Activated CD8-positive, alpha-beta memory T cell treated with anti-CD3 and anti-CD28 coated beads for 36 hours (primary cell): ENCODE results near the gene F10. TPM values are rescaled to one million over a fixed set of nuclear protein-coding genes. Genes with fewer than 3 reads are reported as not detected.
"Not testable (repeated sequence)": the region's sequence is repeated elsewhere in the genome, so short reads cannot be mapped to it uniquely, and the experiment has no call there.

ENCODE experiments used
- CTCF ChIA-PET: fragments of 350-600 bp; sonication (Branson Sonifier 250); formaldehyde crosslinking; loops from one replicate; lab custom pipeline; 2021; ENCODE audit warnings: antibody characterized with exemption; lab: Charles Lee
- POLR2A ChIA-PET: fragments of 350-600 bp; sonication (Branson Sonifier 250); formaldehyde crosslinking; loops from one replicate; lab custom pipeline; 2021; ENCODE audit warnings: antibody characterized with exemption; lab: Charles Lee
- total RNA-seq, 2 experiments: library from RNA; stranded (reverse); gene quantifications; one replicate each; pipeline ENCODE4 v1.2.3, GENCODE V29; 2021

F10 gene
- total RNA-seq, 2 experiments from 2014 or later = not detected

- POLR2A ChIA-PET = no interaction called here
- CTCF ChIA-PET = interaction anchor here (0.6 kb wide), 1 partner anchor 21 kb away, joined by 3 read pairs; no protein-coding TSS in a partner anchor
Measured at GRCh38 chr13:113160983-113161382, 38.4 kb downstream of the F10 start.

- POLR2A ChIA-PET = no interaction called here
- CTCF ChIA-PET = no interaction called here
Measured at GRCh38 chr13:113161433-113161832, 38.8 kb downstream of the F10 start.

GRCh38 chr13:113161975-113162374, 39.4 kb downstream of the F10 start:
- POLR2A ChIA-PET, CTCF ChIA-PET: not testable (repeated sequence)

GRCh38 chr13:113162783-113163685, 40.4 kb downstream of the F10 start:
- ChIA-PET CTCF (no interaction called here), POLR2A (no interaction called here)

- ChIA-PET CTCF (no interaction called here), POLR2A (no interaction called here)
Measured at GRCh38 chr13:113164492-113164891, 41.9 kb downstream of the F10 start.

GRCh38 chr13:113166266-113166665, 43.7 kb downstream of the F10 start:
- ChIA-PET POLR2A (no interaction called here), CTCF (interaction anchor here (1.0 kb wide), 1 partner anchor 10 kb away, joined by 4 read pairs; no protein-coding TSS in a partner anchor)

- POLR2A ChIA-PET = no interaction called here
- CTCF ChIA-PET = interaction anchor here (0.6 to 1.0 kb wide), 2 partner anchors 8 to 10 kb away, joined by 3 to 4 read pairs; partner anchors contain the start of gene PROZ
Measured at GRCh38 chr13:113166681-113167080, 44.1 kb downstream of the F10 start.

- ChIA-PET POLR2A (no interaction called here), CTCF (interaction anchor here (0.6 to 1.0 kb wide), 2 partner anchors 9 to 11 kb away, joined by 3 to 4 read pairs; partner anchors contain the start of gene PROZ)
Measured at GRCh38 chr13:113167155-113167554, 44.6 kb downstream of the F10 start.

- CTCF ChIA-PET = no interaction called here
- POLR2A ChIA-PET = no interaction called here
Measured at GRCh38 chr13:113167575-113167974, 45.0 kb downstream of the F10 start.

GRCh38 chr13:113168211-113168610, 45.6 kb downstream of the F10 start:
- ChIA-PET CTCF (no interaction called here), POLR2A (no interaction called here)

GRCh38 chr13:113169277-113170272, 47.0 kb downstream of the F10 start:
- ChIA-PET CTCF (no interaction called here), POLR2A (interaction anchor here (0.5 kb wide), 1 partner anchor 691 kb away, joined by 4 read pairs; no protein-coding TSS in a partner anchor)

- POLR2A ChIA-PET = interaction anchor here (0.5 kb wide), 1 partner anchor 692 kb away, joined by 4 read pairs; no protein-coding TSS in a partner anchor
- CTCF ChIA-PET = no interaction called here
Measured at GRCh38 chr13:113170511-113170910, 47.9 kb downstream of the F10 start.

GRCh38 chr13:113171250-113172125, 48.9 kb downstream of the F10 start:
- POLR2A ChIA-PET = no interaction called here
- CTCF ChIA-PET = no interaction called here

- CTCF ChIA-PET = no interaction called here
- POLR2A ChIA-PET = no interaction called here
Measured at GRCh38 chr13:113172419-113172926, 49.9 kb downstream of the F10 start.

- POLR2A ChIA-PET = interaction anchor here (1.1 kb wide), 1 partner anchor 207 kb away, joined by 3 read pairs; no protein-coding TSS in a partner anchor
Measured at GRCh38 chr13:113176280-113176679, 53.7 kb downstream of the F10 start.

GRCh38 chr13:113176822-113177221, 54.2 kb downstream of the F10 start:
- ChIA-PET CTCF (no interaction called here), POLR2A (no interaction called here)

More at GRCh38 chr13:113176280-113176679, 53.7 kb downstream of the F10 start:
- CTCF ChIA-PET = no interaction called here

GRCh38 chr13:113178070-113178895, 55.7 kb downstream of the F10 start:
- ChIA-PET POLR2A (no interaction called here), CTCF (no interaction called here)

GRCh38 chr13:113178896-113179167, 56.2 kb downstream of the F10 start:
- ChIA-PET CTCF (no interaction called here), POLR2A (no interaction called here)
